HCT116 (cell line): ENCODE results near the gene CLCN3.

Experiments used
- EZH2 ChIP-seq: fragments of 200-600 bp; sonication (generic); IDR thresholded peaks from 2 replicates; pipeline ENCODE4 v1.6.1; 2017; ENCODE audit warnings: antibody characterized with exemption, mixed run types
- EZH2phosphoT487 ChIP-seq: fragments of 200-600 bp; IDR thresholded peaks from 2 replicates; pipeline ENCODE4 v1.6.1; 2018; ENCODE audit warnings: antibody characterized with exemption, borderline replicate concordance
- POLR2A ChIP-seq: IDR thresholded peaks from 2 replicates; pipeline ENCODE4 v1.7.0; 2011; ENCODE audit warnings: borderline replicate concordance; ENCODE audit not compliant: insufficient read depth, insufficient read length; ENCODE audit errors: extremely low read depth
- POLR2AphosphoS5 ChIP-seq: IDR thresholded peaks from 2 replicates; pipeline ENCODE4 v1.6.1; 2011; ENCODE audit warnings: mild to moderate bottlenecking, low read depth, low read length, moderate library complexity
- RAD21 ChIP-seq: IDR thresholded peaks from 2 replicates; pipeline ENCODE4 v1.6.1; 2012; ENCODE audit warnings: low read depth, mild to moderate bottlenecking
- ZNF274 ChIP-seq: fragments of 200-500 bp; sonication (Bioruptor generic); IDR thresholded peaks from 2 replicates; pipeline ENCODE4 v1.6.1; 2014; ENCODE audit warnings: mild to moderate bottlenecking, low read depth, low read length, inconsistent platforms
- TF ChIP-seq, protein P1 (sequence below), 3 experiments: fragments of 200-600 bp in 1 of 3; sonication (generic) in 1 of 3; IDR thresholded peaks in 2 of 3; conservative IDR thresholded peaks in 1 of 3; 2 replicates each; pipeline ENCODE4 v1.5.1; 2012 to 2017; ENCODE audit warnings: low read depth in 2 of 3, low read length in 2 of 3, antibody characterized with exemption in 1 of 3, borderline replicate concordance in 1 of 3, control low read depth in 1 of 3, mild to moderate bottlenecking in 1 of 3, mixed read lengths in 1 of 3, mixed run types in 1 of 3, moderate library complexity in 1 of 3; ENCODE audit not compliant: insufficient read depth in 1 of 3
- TF ChIP-seq, protein P2 (sequence below): IDR thresholded peaks from 2 replicates; pipeline ENCODE4 v1.6.1; 2012
- TF ChIP-seq, protein P3 (sequence below): IDR thresholded peaks from 2 replicates; pipeline ENCODE4 v1.6.1; 2012; ENCODE audit warnings: low read depth

DNA sequence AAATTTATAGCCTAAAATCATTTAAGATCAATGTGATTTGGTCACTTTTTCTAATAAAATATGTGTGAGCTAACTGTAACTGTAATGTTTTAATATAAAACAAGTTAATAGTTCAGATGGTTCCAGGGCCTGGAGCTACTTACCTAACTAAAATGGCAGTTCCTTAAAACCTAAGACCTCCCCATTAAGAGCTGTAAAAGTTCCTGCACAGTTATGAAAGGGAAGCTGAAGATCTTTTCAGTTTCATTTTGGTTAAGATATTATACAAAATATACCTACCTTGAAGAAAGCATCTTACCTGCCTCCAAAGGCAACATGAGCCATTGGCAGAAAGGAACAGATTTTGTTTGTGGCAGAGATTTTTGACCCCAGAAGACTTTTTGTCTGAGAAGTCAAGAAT lies 107.2 kb downstream of the CLCN3 start:
- TF ChIP-seq, protein P1, sequence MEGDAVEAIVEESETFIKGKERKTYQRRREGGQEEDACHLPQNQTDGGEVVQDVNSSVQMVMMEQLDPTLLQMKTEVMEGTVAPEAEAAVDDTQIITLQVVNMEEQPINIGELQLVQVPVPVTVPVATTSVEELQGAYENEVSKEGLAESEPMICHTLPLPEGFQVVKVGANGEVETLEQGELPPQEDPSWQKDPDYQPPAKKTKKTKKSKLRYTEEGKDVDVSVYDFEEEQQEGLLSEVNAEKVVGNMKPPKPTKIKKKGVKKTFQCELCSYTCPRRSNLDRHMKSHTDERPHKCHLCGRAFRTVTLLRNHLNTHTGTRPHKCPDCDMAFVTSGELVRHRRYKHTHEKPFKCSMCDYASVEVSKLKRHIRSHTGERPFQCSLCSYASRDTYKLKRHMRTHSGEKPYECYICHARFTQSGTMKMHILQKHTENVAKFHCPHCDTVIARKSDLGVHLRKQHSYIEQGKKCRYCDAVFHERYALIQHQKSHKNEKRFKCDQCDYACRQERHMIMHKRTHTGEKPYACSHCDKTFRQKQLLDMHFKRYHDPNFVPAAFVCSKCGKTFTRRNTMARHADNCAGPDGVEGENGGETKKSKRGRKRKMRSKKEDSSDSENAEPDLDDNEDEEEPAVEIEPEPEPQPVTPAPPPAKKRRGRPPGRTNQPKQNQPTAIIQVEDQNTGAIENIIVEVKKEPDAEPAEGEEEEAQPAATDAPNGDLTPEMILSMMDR (IDR thresholded peaks at IDR 0.05 in 2 of 3, conservative IDR thresholded peaks at IDR 0.05 in 1 of 3; ENCODE audit: borderline replicate concordance in 1 of 3, insufficient read depth in 1 of 3, low read depth in 2 of 3, low read length in 2 of 3) = no peak
- TF ChIP-seq, protein P2, sequence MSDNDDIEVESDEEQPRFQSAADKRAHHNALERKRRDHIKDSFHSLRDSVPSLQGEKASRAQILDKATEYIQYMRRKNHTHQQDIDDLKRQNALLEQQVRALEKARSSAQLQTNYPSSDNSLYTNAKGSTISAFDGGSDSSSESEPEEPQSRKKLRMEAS = no peak
- no peak for TF ChIP-seq EZH2phosphoT487
- TF ChIP-seq EZH2 = no peak
- TF ChIP-seq, protein P3, sequence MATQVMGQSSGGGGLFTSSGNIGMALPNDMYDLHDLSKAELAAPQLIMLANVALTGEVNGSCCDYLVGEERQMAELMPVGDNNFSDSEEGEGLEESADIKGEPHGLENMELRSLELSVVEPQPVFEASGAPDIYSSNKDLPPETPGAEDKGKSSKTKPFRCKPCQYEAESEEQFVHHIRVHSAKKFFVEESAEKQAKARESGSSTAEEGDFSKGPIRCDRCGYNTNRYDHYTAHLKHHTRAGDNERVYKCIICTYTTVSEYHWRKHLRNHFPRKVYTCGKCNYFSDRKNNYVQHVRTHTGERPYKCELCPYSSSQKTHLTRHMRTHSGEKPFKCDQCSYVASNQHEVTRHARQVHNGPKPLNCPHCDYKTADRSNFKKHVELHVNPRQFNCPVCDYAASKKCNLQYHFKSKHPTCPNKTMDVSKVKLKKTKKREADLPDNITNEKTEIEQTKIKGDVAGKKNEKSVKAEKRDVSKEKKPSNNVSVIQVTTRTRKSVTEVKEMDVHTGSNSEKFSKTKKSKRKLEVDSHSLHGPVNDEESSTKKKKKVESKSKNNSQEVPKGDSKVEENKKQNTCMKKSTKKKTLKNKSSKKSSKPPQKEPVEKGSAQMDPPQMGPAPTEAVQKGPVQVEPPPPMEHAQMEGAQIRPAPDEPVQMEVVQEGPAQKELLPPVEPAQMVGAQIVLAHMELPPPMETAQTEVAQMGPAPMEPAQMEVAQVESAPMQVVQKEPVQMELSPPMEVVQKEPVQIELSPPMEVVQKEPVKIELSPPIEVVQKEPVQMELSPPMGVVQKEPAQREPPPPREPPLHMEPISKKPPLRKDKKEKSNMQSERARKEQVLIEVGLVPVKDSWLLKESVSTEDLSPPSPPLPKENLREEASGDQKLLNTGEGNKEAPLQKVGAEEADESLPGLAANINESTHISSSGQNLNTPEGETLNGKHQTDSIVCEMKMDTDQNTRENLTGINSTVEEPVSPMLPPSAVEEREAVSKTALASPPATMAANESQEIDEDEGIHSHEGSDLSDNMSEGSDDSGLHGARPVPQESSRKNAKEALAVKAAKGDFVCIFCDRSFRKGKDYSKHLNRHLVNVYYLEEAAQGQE = no peak
- TF ChIP-seq POLR2AphosphoS5 = no peak
- TF ChIP-seq POLR2A = no peak
- no peak for TF ChIP-seq ZNF274
- no peak for TF ChIP-seq RAD21
